ENCODE data around the gene OR10T2.
"Not testable (repeated sequence)": the region's sequence is repeated elsewhere in the genome, so short reads cannot be mapped to it uniquely, and the experiment has no call there.

OR10T2 gene

GRCh38 chr1:158391099-158391498, 8.2 kb downstream of the OR10T2 start:
- CTCF ChIA-PET, result no interaction called here
- POLR2A ChIA-PET, result no interaction called here
- DNase-seq (ENCODE audit: extremely low spot score), result no peak
- TF ChIP-seq CTCF (IDR thresholded peaks at IDR 0.05; ENCODE audit: control extremely low read depth, extremely low read depth, low read depth, missing control alignments), result no peak

GRCh38 chr1:158390331-158390730, 8.9 kb downstream of the OR10T2 start:
- no peak for TF ChIP-seq CTCF (IDR thresholded peaks at IDR 0.05; ENCODE audit: control extremely low read depth, extremely low read depth, low read depth, missing control alignments)
- ChIA-PET CTCF (no interaction called here), POLR2A (no interaction called here)
- DNase-seq (ENCODE audit: extremely low spot score), result no peak

DNA sequence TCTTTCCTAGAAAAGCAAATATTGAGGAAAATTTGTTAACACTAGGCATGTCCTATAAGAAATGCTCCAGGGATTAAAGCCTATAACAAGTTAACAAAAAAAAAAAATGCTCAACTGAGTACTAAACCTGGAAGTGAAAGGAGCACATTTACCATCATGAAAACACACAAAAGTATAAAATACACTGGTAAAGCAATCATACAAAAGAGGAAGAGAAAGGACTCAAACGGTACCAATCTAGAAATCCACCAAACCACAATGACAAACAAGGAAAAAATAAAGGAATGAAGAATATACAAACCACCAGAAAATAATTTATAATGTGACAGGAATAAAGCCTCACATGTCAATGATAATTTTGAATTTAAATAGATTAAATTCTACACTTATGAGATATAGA, 24.4 kb downstream of the OR10T2 start:
- TF ChIP-seq CTCF (IDR thresholded peaks at IDR 0.05; ENCODE audit: control extremely low read depth, extremely low read depth, low read depth, missing control alignments), result no peak
- ChIA-PET POLR2A (no interaction called here), CTCF (no interaction called here)
- no peak for DNase-seq (ENCODE audit: extremely low spot score)

DNA sequence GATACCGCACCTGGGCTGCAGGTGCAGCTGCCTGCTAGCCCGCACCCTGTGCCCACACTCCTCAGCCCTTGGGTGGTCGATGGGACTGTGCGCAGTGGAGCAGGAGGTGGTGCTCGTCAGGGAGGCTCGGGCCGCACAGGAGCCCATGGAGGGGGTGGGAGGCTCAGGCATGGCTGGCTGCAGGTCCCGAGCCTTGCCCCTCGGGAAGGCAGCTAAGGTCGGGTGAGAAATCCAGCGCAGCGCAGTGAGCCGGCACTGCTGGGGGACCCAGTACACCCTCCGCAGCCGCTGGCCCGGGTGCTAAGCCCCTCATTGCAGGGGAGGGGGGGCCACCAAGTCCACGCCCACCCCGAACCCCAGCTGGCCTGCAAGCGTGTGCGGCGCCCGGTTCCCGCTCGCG, 25.2 kb downstream of the OR10T2 start:
- CTCF ChIA-PET; DNase-seq (ENCODE audit: extremely low spot score); POLR2A ChIA-PET: not testable (repeated sequence)

GRCh38 chr1:158371188-158371953, 27.9 kb downstream of the OR10T2 start:
- ChIA-PET CTCF (no interaction called here), POLR2A (no interaction called here)
- no peak for TF ChIP-seq CTCF (IDR thresholded peaks at IDR 0.05; ENCODE audit: control extremely low read depth, extremely low read depth, low read depth, missing control alignments)
- DNase-seq (ENCODE audit: extremely low spot score), result peak; percentile 58

- no peak for DNase-seq (ENCODE audit: extremely low spot score)
- ChIA-PET POLR2A (no interaction called here), CTCF (interaction anchor here (1.9 kb wide), 1 partner anchor 163 kb away, joined by 5 read pairs; no protein-coding TSS in a partner anchor)
- no peak for TF ChIP-seq CTCF (IDR thresholded peaks at IDR 0.05; ENCODE audit: control extremely low read depth, extremely low read depth, low read depth, missing control alignments)
Observed at GRCh38 chr1:158366783-158367182, 32.5 kb downstream of the OR10T2 start.

GRCh38 chr1:158362941-158363340, 36.3 kb downstream of the OR10T2 start:
- no peak for TF ChIP-seq CTCF (IDR thresholded peaks at IDR 0.05; ENCODE audit: control extremely low read depth, extremely low read depth, low read depth, missing control alignments)
- POLR2A ChIA-PET, result no interaction called here
- DNase-seq (ENCODE audit: extremely low spot score), result no peak
- CTCF ChIA-PET, result no interaction called here

Measured in GM10248 (cell line).